GM18870 (cell line): ENCODE data around the gene NAT8.
A peak's percentile ranks its signal among the peaks of the same experiment; 100 is the strongest.
"Not testable (repeated sequence)": the region's sequence is repeated elsewhere in the genome, so short reads cannot be mapped to it uniquely, and the experiment has no call there.

ENCODE experiments used
- ATAC-seq: cut with Tn5 transposase; IDR thresholded peaks from one replicate; pipeline ENCODE4 v1.9.1; 2021; ENCODE audit warnings: moderate library complexity; ENCODE audit not compliant: unreplicated experiment

Gene NAT8

DNA sequence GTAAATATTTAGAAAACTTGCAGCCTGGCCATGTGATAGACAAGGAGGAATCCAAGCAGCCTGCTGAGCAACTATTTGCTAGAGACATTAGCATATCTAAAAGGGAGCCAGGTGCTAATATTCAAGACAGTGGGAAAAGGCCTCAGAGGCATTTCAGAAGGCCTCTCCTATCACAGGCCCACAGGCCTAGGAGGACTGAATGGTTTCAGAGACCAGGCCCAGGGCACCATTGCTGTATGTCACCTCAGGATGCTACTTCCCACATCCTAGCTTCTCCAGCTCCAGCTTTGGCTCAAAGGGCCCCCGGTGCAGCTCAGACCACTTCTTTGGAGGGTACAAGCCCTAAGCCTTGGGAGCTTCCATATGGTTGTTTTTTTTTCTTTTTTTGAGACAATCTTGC is 3.8 kb downstream of the NAT8 start:
- ATAC-seq, result no peak

GRCh38 chr2:73636977-73637376 is 5.2 kb downstream of the NAT8 start:
- not testable (repeated sequence) for ATAC-seq

DNA sequence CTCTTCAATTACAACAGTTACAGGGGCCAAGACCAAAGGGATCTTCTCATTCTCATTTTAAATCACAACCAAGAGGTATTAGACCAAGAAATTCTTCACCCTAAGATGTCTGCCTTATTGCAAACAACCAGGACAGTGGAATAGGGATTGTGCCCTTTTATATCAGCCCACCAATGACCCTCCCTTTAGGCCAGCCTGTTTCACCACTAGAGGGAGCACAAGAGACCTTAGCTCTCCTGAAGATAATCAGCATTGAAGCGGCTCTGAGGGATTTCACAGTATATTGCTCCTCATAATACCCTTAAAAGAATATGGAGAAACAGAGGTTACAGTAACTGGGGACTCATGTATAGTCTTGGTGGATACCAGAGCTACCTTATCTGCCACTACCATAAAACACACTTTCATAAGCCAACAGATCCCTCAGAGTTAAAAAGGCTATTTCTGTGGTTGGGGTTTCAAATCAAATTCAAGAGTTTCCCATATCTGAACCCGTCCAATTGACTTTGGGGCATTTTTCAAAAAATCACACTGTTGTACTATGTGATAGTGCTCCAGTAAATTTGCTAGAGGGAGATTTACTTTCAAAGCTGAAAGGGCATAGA is 11.5 kb downstream of the NAT8 start:
- ATAC-seq, result peak; percentile 58

GRCh38 chr2:73628493-73628892 is 13.7 kb downstream of the NAT8 start:
- ATAC-seq, result peak; percentile 70

GRCh38 chr2:73626237-73626636 is 16.0 kb downstream of the NAT8 start:
- ATAC-seq, result not testable (repeated sequence)

DNA sequence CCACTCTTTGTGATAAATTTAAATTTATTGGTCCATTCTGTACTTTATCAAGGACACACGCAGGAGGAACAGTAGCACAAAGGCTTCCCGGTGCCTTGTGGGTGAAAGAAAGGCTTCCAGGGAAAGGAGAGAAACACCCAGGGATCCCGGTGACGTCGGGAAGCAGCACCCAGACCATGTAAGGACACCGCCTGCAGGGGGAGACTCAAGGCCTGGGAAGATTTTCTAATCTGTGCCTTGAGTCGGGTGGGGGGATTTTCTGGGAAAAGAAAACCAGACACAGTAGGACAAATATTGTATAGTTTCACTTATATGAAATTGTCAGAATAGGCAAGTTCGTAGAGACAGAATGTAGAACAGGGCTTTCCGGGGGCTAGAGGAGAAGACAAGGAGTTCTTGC is 17.6 kb downstream of the NAT8 start:
- ATAC-seq, result not testable (repeated sequence)

- not testable (repeated sequence) for ATAC-seq
Measured at GRCh38 chr2:73624036-73624435, 18.2 kb downstream of the NAT8 start.

DNA sequence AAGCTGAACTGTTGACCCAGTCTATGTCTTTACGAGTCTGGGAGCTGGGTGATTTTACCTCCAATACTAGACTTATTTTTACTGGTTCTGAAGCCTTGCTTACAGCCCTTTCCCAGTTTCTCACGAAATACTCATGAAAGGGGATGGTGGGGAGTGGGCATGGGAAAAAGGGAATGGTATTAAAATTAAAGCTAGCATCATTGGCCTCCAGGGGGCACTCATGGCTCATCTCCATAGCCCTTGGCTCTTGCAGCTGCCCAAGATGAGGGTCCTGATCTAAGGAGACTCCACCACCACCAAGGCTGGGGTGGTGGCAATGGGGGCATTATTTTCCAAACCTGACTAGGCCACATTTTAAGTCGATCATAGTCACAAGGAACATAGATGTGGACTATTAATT is 22.3 kb downstream of the NAT8 start:
- ATAC-seq, result not testable (repeated sequence)

GRCh38 chr2:73614997-73615396 is 27.2 kb downstream of the NAT8 start:
- no peak for ATAC-seq

DNA sequence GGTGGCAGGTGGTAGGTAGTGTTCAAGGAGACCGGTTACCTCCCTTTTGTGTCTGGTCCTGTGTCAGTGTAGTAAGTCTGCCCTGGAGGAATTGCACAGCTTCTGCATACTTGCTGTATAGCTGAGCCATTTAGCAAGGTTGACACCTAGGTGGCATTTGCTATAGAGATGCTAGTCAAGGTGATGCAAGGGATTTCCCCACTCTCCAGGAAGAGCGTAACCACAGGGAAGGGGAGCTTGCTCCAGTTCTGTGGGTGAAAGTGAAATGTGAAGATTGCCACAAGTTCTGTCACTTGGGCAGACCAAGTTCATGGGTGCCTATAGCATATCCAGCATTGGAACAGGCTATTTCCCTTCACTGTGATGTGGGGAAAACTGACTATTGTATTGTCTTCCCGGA is 28.1 kb downstream of the NAT8 start:
- no peak for ATAC-seq

DNA sequence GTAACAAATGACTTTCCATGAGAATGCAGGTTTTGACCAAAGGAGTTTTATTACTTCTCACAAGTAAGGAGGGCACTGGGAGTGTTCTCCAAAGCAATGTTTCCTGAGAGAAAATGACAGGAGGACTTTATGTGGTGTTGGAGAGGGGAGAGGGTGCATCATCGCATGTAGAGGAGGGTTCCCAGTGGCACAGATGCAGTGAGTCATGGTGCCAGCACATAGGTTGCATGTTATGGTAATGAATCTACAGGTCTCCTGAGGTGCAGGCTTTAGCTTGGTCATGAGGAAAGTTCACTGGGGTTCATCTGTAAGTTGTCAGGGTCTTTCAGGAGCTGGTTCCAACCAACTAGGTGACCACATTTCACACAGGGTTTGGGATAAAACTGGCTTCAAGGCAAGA is 30.4 kb downstream of the NAT8 start:
- ATAC-seq, result no peak

GRCh38 chr2:73611193-73611592 is 31.0 kb downstream of the NAT8 start:
- ATAC-seq, result no peak

- no peak for ATAC-seq
Measured at GRCh38 chr2:73610111-73610510, 32.1 kb downstream of the NAT8 start.

- ATAC-seq, result not testable (repeated sequence)
Measured at GRCh38 chr2:73604589-73604988, 37.6 kb downstream of the NAT8 start.

- ATAC-seq, result peak; percentile 77
Measured at GRCh38 chr2:73603099-73603588, 39.1 kb downstream of the NAT8 start.

DNA sequence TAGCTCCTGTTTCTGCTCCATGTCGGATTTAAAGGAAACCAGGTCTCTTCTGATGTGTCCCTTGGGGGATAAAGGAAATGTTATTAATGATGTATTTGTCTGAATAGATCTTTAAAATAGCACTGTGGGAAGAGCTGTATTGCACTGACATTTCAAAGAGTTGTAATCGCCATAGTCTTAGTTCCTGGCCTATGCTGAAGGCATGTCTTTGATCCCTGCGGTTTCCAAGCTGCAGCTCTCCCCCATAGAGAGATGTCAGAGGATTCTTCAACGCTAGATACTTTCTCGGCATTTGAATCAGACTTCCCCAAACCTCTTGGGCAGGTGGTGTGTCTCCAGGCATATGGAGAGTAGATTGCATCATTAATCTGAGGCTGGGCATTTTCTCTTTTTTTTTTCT is 40.4 kb downstream of the NAT8 start:
- ATAC-seq, result no peak

DNA sequence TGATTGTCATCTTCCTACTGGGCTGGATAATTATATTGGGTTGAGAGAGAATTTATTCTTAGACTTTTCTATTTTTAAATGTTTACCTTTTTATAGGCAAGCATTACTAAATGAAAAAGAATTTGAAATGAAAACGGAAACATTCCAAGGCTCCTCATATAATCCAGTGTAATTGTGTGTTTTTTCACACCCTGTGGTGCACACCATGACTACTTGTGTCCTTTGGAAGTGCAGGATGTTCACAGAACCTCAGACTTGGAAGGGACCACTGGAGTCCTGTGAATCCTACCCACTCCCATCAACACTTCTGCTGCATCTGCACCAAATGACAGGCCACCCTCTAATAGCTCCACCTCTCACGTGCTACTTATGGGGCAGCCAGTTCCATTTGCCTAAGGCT is 48.0 kb downstream of the NAT8 start:
- no peak for ATAC-seq

DNA sequence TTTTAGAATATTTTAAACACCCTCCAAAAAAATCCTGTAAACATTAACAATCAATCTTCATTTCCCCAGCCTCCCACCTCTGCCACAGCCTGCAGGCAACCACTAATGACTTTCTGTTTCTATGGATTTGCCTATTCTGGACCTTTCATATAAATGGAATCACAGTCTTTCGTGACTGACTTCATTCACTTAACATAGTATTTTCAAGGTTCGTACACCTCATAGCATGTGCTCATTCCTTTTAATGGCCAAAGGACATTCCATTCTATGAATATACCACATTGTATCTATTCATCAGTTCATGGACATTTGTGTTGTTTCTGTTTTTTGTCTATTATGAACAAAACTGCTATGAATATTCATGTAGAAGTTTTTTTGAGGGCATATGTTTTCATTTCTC is 48.5 kb downstream of the NAT8 start:
- no peak for ATAC-seq
